Activated T-cell treated with anti-CD3 and anti-CD28 coated beads, Interleukin-2, amount 50 U/mL, for 72 hours (primary cell): ENCODE measurements around the gene SLC2A6. TPM values are rescaled to one million over a fixed set of nuclear protein-coding genes. Genes with fewer than 3 reads are reported as not detected.

Source experiments
- total RNA-seq, 2 donors: library from RNA; stranded (reverse); gene quantifications; one replicate each; pipeline ENCODE4 v1.2.3, GENCODE V29; 2022

The SLC2A6 gene
- total RNA-seq, 2 donors from 2014 or later = 2.0 to 2.6 TPM

Other genes with a start within 250 kb of the SLC2A6 start
- gene ABO, start 203.9 kb downstream of the SLC2A6 start, total RNA-seq = not detected
- gene SURF6, start 142.9 kb downstream of the SLC2A6 start, total RNA-seq = 10 to 100 TPM; 13.7 to 14.0 TPM
- 10 to 100 TPM; 27.4 to 31.5 TPM for gene MED22, start 131.0 kb downstream of the SLC2A6 start, total RNA-seq
- 1,000 to 10,000 TPM; 2,529 to 2,856 TPM for gene RPL7A, start 130.9 kb downstream of the SLC2A6 start, total RNA-seq
- gene SURF1, start 122.6 kb downstream of the SLC2A6 start, total RNA-seq = 10 to 100 TPM; 32.7 to 33.4 TPM
- 10 to 100 TPM; 14.7 to 19.9 TPM for gene SURF2, start 122.5 kb downstream of the SLC2A6 start, total RNA-seq
- gene SURF4, start 103.0 kb downstream of the SLC2A6 start, total RNA-seq = 100 to 1,000 TPM; 426 to 494 TPM
- gene STKLD1, start 102.7 kb downstream of the SLC2A6 start, total RNA-seq = 1 to 10 TPM in 1 of 2 donors, under 1 TPM in 1; 0.88 to 1.3 TPM
- 10 to 100 TPM; 22.9 to 25.0 TPM for gene REXO4, start 61.1 kb downstream of the SLC2A6 start, total RNA-seq
- gene ADAMTS13, start 56.7 kb downstream of the SLC2A6 start, total RNA-seq = 1 to 10 TPM; 3.9 to 4.7 TPM
- gene CACFD1, start 19.1 kb downstream of the SLC2A6 start, total RNA-seq = 1 to 10 TPM; 1.3 to 2.8 TPM
- gene MYMK, start 45.9 kb upstream of the SLC2A6 start, total RNA-seq = not detected
- gene ADAMTSL2, start 55.6 kb upstream of the SLC2A6 start, total RNA-seq = under 1 TPM; 0.07 to 0.17 TPM
- gene FAM163B, start 130.3 kb upstream of the SLC2A6 start, total RNA-seq = not detected
- not detected for gene DBH, start 157.3 kb upstream of the SLC2A6 start, total RNA-seq